Hematopoietic multipotent progenitor cell treated with erythropoietin and hydrocortisone succinate and interleukin-3 and kit ligand, for 17 days (in vitro differentiated cells): ENCODE measurements around the gene THUMPD2.
"Not testable (repeated sequence)": the region's sequence is repeated elsewhere in the genome, so short reads cannot be mapped to it uniquely, and the experiment has no call there.

Experiments used
- DNase-seq: peaks from one replicate; pipeline ENCODE4 v3.0.0-alpha.2; 2015; ENCODE audit warnings: low spot score

The THUMPD2 gene, protein sequence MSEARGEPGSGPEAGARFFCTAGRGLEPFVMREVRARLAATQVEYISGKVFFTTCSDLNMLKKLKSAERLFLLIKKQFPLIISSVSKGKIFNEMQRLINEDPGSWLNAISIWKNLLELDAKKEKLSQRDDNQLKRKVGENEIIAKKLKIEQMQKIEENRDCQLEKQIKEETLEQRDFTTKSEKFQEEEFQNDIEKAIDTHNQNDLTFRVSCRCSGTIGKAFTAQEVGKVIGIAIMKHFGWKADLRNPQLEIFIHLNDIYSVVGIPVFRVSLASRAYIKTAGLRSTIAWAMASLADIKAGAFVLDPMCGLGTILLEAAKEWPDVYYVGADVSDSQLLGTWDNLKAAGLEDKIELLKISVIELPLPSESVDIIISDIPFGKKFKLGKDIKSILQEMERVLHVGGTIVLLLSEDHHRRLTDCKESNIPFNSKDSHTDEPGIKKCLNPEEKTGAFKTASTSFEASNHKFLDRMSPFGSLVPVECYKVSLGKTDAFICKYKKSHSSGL

DNA sequence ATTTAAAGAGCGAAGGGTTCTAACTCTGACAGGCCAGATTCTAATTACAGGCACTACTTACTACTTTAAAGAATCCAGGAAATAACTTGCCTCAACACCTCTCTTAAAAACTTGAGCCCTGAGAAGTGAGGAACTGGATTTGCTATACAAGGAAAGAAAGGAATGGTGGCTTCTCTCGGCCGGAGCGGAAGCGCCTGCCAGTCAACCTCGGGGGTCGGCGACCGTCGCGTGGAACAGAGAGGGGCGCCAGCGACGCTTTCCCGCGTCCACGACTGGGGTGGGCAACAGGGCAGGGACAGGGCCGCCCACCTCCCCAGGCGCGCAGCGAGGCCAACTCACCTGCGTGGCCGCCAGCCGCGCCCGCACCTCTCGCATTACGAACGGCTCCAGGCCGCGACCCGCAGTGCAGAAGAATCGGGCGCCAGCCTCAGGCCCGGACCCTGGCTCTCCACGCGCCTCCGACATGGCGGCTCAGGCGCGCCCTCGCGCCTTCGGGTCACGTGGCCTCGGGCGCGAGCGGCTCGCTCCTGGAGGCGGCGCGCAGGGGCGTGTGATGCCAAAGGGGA is at the start of gene THUMPD2:
THUMPD2 (minus strand) TSS at position 484 of the 566 bp plus-strand sequence; CDS start at position 465, 19 bp downstream.
- peak; percentile 59 for DNase-seq

DNA sequence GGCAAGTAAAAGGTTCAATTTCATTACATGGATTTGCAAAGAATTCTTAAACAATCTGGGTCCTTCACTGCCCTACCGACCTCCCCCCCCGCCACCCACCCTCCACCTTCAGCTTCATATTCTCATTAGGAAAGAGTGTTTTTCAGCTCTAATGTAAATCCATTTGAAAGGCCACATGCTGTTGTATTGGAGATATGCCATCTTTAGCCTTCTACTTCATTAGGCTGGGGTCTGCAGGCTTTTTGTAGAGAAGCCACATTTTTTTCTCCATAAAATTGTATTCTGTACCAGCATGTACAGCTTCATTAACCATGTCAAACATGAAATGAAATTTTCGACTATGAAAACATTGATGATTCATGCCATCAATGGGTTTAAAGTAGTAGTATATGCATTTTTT is 42.8 kb upstream of the THUMPD2 start:
- no peak for DNase-seq

DNA sequence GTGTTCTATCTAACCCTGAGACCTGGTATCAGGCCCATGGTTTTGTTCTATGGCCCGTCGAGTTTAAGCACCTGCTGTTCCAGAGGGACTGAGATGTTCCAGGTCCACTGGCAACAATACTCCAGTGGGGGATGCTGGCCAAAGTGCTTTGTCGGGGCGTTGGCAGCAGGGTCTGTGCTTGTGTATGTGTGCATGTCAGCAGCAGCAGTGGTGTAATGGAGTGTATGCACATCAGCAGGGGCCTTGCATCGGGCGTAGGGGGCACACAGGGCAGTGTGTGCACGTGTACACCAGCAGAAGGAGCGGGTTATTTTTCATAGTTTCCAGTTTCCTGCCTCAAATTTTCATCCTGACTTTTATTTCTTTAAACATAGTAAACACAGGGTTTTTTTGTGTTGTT is 37.8 kb upstream of the THUMPD2 start:
- DNase-seq: no peak

DNA sequence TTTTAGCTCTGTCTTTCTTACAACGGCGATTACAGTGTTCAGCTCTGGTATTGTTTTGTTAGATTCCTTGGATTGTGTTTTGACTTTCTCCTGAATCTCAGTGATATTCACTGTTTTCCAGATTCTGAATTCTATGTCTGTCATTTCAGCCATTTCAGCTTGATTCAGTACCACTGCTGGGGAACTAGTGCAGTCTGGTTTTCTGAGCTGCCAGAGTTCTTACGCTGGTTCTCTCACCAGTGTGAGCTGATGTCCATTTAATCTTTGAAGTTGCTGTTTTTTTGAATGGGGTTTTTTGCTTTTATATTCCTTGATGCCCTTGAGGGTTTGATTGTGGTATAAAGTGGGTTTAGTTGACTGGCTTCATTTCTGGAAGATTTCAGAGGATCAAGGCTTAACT is 37.4 kb upstream of the THUMPD2 start:
- no peak for DNase-seq

DNA sequence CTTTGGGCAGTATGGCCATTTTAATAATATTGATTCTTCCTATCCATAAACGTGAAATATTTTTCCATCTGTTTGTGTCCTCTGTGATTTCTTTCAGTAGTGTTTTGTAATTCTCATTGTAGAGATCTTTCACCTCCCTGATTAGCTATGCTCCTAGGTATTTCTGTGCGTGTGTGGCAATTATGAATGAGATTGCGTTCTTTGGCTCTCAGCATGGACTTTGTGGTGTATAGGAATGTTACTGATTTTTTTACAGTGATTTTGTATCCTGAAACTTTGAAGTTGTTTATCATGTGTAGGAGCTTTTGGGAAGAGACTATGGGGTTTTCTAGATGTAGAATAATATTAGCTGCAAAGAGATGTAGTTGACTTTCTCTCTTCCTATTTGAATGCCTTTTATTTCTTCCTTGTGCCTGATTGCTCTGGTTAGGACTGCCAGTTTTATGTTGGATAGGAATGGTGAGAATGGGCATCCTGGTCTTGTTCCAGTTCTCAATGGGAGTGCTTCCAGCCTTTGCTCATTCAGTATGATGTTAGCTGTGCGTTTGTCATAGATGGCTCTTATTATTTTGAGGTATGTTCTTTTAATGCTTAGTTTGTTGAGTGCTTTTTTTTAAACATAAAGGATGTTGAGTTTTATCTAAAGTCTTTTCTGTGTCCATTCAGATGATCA is 27.0 kb upstream of the THUMPD2 start:
- DNase-seq: no peak

DNA sequence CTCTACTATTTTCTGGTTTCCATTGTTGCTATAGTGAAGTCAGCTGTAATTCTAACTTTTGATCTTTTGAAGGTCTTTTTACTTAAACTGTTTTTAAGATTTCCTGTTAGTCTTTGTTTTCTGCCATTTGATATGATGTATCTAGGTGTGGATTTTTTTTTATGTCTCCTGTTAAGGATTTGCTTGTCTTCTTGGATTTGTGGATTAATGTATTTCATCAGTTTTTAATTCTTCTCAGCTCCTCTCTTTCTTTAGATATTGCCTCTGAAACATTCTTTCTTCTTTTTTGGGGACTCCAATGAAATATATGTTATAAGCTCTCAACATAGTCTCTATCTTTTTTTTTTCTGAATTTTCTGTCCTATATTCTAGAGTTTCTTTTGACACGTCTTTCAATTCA is 24.8 kb upstream of the THUMPD2 start:
- DNase-seq: no peak

DNA sequence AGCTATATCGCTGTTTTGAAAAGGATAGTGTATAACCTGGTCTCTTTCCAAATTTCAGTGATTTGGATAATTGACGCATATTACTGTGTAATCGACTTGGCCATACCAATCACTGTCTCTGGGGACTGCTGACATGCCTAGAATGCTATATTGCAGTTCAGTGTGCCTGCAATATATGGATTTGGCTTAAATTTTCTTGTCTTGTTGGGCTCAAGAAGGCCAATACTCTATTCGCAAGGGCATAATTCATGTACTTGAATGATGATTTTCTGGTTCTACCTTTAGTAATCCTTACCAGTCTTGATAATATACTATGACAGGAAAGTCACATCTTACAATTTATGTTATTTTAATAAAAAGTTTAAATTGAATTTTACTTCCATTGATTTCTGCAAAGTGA is 21.7 kb upstream of the THUMPD2 start:
- DNase-seq: no peak

DNA sequence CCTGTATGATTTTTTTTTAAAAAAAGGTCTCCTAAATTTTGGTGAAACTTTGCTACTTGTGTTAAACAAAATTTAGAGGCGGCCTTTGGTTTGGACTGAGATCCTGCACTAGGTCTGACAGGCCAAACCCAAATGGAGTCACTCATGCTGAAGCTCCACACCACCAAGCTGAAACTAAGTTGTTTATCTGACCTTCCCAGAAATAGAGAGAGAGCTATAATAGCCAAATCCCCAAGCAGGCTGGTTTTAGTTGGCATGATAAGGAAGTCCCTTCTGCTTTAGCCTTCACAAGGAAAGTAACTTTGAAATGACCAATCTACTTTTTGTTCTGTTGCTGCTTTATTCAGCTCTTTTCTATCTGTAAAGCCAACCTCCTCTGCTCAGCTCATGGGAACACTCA is 17.1 kb upstream of the THUMPD2 start:
- no peak for DNase-seq

DNA sequence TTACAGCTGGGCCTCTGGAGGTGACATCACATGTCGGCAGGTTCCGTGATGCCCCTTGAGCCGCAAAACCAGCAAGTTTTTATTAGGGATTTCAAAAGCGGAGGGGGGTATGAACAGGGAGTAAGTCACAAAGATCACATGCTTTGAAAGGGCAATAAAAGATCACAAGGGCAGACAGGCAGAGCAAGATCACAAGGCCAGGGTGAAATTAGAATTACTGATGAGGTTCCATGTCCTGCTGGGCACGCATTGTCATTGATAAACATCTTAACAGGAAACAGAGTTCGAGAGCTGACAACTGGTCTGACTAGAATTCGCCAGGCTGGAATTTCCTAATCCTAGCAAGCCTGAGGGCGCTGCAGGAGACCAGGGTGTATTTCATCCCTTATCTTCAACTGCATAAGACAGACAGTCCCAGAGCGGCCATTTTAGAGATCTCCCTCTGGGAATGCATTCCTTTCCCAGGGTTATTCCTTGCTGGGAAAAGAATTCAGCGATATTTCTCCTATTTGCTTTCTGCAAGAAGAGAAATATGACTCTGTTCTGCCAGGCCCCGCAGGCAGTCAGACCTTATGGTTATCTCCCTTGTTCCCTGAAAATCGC is 11.3 kb upstream of the THUMPD2 start:
- not testable (repeated sequence) for DNase-seq

DNA sequence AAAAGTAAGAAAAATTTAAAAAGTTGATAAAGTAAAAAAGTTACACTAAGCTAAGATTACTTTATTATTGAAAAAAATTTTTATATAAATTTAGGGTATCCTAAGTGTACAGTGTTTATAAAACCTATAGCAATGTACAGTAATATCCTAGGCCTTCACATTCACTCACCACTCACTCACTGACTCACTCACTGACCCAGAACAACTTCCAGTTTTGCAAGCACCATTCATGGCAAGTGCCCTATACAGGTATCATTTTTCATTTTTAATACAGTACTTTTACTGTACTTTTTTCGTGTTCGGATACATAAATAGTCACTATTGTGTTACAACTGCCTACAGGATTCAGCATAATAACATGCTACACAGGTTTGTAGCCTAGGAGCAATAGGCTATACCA is 8.9 kb upstream of the THUMPD2 start:
- DNase-seq: no peak

DNA sequence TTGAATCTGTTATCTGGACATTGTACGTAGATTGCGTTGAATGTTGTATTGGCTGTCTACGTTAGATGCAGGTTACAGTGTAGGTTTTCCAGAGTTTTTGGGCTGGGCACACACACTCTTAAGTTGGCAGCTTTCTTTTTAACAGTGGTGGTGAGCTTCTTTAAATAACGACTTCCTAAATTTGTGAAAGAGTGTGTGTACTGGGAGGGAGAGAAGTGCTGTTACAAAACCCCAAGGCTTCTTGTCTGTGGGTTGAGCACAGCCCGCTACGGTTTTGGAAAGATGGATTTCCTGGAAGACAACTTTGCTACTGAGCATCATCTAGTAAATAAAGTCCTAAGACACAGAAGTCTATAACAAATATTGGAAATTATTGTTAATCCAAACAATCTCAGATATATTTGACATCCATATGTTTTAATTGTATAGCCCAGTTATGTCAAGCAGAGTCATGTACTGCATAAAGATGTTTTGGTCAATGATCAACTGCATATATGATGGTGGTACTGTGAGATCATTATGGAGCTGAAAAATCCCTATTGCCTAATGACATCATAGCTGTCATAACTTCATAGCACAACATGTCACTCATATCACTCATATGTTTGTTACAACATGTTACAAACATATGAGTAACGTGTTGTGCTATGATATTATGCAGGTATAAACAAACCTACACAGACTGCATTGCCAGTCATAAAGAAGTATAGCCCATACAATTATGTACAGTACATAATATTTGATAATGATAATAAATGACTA is 7.9 kb upstream of the THUMPD2 start:
- DNase-seq: no peak

DNA sequence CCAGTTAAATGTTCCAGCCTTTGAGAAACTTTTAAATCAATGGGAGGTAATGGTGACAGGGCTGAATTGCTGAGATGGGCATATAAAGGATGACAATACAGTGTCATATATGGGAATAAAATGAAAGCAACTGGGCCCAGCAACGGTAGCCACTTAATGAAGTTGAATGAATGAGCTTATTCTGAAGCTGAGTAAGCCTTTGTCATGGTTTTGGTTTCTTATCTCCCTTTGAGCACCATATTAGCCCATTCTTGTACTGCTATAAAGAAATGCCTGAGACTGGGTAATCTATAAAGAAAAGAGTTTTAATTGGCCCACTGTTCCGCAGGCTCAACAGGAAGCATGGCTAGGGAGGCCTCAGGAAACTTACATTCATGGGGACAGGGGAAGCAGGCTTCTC is 3.5 kb upstream of the THUMPD2 start:
- no peak for DNase-seq

DNA sequence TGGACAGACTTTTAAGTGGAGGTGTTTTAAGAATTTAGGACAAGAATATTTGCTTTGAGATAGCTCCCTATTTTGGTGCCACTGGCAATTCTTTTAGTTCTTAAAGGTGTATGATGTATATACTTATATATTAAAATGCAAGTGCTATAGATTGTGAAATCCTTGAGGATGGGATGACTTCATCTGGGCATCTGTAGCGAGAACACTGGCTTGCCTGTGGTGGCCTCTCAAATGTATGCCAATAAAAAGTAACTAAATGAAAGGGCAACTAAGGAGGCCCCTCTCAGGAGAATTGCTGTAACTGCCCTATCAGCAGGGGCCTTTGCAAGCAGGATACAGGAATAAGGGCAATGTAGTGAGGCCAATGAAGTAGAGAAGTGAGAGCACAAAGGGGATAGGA is 2.6 kb upstream of the THUMPD2 start:
- DNase-seq: no peak

DNA sequence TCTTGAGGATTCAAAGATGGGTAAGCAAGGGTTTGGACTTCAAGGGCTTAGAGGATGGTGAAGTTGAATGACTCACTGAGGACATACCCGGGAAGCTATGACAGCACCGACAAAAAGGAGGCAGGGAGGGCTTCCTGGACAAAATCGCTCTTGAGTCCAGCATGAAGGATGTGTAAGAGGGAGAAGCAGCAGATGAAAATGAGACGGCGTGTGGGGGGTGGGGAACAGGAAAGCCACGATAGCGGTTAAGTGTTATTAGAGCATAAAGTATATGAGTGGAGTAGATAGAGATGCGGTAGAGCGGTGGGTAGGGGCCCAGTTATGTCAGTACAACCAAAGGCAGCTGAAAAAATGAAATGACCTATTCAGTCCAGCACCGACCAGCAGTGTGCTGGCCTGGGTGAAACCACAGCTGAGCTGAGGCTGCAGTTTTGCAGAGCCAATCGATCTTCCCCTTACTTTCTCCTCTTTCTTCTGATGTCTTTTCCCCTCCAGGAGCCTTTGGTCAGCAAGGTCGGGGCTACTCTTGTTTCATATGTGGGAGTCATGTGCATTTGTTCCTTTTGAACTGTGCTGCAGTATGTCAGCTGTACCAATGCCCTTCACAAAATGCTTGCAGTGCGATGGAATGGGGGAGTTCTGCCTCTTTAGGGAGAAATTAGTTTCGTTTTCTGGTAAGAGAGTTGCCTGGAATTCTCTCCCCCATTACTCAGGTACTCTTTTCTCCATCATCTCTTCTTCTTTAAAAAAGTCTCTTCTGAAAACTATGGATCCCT is 2.0 kb upstream of the THUMPD2 start:
- no peak for DNase-seq

DNA sequence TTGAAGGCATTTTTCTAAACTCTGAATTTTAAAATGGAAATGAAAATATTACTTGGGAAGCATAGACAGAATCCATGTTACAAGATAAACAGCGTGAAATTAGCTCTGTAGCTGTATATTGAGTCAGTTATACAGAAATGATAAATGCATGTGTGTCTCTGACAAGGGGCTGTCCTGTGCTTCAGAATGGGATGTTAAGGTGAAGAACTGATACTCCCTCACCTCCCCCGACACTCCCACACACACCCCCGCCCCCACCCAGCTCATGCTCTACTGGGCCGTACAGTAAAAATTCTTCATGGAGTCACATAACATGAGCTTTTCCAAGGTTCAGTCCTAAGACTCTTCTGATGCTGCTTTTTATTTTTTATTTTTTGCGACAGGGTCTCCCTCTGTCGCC is 869 bp upstream of the THUMPD2 start:
- DNase-seq: no peak

DNA sequence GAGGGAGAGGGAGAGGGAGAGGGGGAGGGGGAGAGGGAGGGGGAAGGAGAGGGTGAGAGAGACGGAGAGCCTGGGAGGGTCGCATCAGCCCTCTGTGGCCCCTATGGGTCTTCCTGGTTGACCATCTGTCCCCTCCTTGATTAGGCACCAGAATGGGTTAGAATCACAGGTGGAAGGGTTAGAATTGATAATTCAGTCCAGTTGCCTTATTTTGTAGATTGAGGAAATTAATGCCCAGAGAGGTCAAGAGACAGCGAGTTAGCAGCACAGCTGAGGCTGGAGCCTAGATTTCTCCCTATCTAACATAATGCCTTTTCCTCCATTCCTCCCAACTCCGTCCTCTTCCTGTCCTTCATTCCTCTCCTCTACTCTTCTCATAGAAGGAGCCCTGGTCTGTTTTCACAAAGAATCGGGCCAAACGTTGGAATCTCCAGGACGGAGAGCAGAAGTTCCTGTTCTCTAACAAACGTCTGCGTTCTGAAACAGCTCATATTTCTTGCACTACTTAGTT is 338 bp upstream of the THUMPD2 start:
- no peak for DNase-seq

DNA sequence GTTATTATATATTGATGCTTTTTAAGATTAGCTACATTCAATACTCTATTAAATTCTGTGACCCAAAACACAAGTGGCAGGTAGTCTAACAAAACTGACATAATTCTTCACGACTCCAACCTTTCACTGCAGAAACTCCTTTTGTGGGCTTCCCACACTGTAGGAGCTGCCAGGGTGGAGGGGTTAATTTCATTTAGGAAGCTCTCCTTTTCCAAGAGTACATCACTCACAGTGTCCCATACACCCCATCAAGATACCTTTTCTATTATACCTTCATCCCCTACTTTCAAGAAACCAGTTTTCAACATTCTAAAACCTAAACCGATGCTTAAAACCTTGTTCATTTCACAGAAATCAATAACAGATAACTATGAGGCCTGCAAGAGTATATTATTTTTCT is 825 bp downstream of the THUMPD2 start:
- peak; percentile 25 for DNase-seq

DNA sequence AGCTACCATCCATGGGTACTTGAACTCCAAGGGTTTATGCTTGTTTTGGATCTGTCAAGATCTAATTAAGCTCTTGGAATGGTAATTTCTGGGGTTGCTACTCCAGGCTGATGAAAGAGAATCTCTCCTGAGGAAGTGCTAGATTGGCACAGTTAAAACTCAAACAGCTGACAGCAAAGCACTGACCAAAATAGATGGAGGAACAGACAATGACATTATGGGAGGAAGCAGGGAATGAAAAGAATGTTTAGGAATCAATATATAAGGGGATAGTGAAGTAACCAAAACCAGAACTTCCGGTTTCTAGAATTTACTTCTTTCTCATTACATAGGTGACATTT is 6.3 kb downstream of the THUMPD2 start:
- no peak for DNase-seq

DNA sequence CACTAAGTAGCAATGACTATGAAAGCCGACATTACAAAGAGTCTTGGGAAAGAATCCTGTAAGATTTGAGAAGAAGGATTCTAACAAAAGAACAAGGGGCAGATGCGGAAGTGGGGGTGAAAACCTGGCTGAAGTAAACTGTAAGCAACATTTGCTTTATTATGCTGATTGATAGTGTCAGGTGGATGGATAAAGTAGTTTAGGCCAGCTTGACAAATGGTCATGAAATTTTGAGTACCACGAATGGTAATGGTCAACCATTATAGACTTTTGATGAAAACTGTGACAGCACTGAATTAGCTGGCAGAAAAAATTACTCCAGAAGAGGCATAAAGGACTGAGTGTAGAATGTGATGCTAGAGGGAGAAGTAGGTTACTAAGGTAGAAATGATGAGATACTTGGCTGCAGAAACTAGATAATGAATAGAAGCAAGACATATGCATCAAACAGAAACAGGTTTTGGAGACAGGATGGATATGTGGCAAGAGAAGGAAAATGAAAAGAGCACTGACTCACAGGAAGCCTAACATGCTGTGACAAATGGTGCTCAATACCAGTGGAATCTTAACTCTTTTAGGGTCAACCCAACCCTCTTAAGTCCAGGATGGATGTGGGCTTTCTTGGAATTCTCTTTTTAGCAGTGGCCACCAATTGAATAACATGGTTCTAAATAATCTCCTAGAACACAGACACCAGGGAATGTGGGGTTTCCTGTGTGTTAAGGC is 6.8 kb downstream of the THUMPD2 start:
- DNase-seq: no peak

DNA sequence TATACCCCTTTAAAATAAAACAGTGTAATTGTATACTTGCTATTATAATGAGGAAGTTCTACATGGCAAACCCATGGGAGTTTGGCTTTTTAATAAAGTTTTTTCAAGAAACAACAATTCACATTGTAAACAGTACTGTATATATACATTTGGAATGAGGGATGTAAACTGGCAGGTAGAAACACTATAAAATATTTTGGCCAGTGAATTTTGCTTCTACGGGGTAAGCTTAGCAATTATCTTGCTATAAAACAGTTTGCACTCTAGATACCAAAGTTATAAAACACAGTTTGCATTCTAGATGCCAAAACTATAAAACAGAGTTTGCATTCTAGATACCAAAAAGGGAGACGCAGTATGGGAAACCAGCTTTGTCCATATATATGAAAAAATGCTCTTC is 16.6 kb downstream of the THUMPD2 start:
- DNase-seq: no peak
